Medulla oblongata (tissue), 1 donor: ENCODE results near the gene ASPSCR1.
A peak's percentile ranks its signal among the peaks of the same experiment; 100 is the strongest.
"Not testable (repeated sequence)": the region's sequence is repeated elsewhere in the genome, so short reads cannot be mapped to it uniquely, and the experiment has no call there.

ENCODE experiments used
- DNase-seq: peaks from one replicate; pipeline ENCODE4 v3.0.0-alpha.2; 2015; ENCODE audit errors: extremely low spot score

The ASPSCR1 gene

GRCh38 chr17:82023447-82024241 is 46.2 kb downstream of the ASPSCR1 start:
- no peak for DNase-seq

GRCh38 chr17:82024859-82025258 is 47.4 kb downstream of the ASPSCR1 start:
- DNase-seq, result no peak

GRCh38 chr17:82025401-82026107 is 48.1 kb downstream of the ASPSCR1 start:
- DNase-seq, result no peak

GRCh38 chr17:82028246-82028645 is 50.8 kb downstream of the ASPSCR1 start:
- DNase-seq, result no peak

- DNase-seq, result no peak
Observed at GRCh38 chr17:82028966-82029365, 51.5 kb downstream of the ASPSCR1 start.

GRCh38 chr17:82029391-82029790 is 52.0 kb downstream of the ASPSCR1 start:
- no peak for DNase-seq

GRCh38 chr17:82029990-82030469 is 52.6 kb downstream of the ASPSCR1 start:
- DNase-seq, result no peak

- peak; percentile 72 for DNase-seq
Observed at GRCh38 chr17:82030470-82031302, 53.3 kb downstream of the ASPSCR1 start.

- DNase-seq, result no peak
Observed at GRCh38 chr17:82031303-82031884, 54.0 kb downstream of the ASPSCR1 start, which contains the start of gene RAC3. TSS of gene RAC3 (plus strand) at chr17:82031678. CDS start at chr17:82031762, 84 bp downstream.

- no peak for DNase-seq
Observed at GRCh38 chr17:82031885-82032627, 54.6 kb downstream of the ASPSCR1 start.

GRCh38 chr17:82033359-82034085 is 56.1 kb downstream of the ASPSCR1 start:
- no peak for DNase-seq

GRCh38 chr17:82034371-82035011 is 57.1 kb downstream of the ASPSCR1 start:
- no peak for DNase-seq

GRCh38 chr17:82035488-82035887 is 58.1 kb downstream of the ASPSCR1 start:
- DNase-seq, result no peak

- DNase-seq, result no peak
Observed at GRCh38 chr17:82035956-82036633, 58.7 kb downstream of the ASPSCR1 start.

GRCh38 chr17:82036634-82037091 is 59.2 kb downstream of the ASPSCR1 start:
- DNase-seq, result no peak

GRCh38 chr17:82037092-82037888 is 59.9 kb downstream of the ASPSCR1 start, which contains the start of gene DCXR:
TSS of gene DCXR (minus strand) at chr17:82037697. CDS start at chr17:82037682, 15 bp downstream.
- peak; percentile 97 for DNase-seq

- DNase-seq, result no peak
Observed at GRCh38 chr17:82037889-82038195, 60.4 kb downstream of the ASPSCR1 start.

- DNase-seq, result not testable (repeated sequence)
Observed at GRCh38 chr17:82038796-82039409, 61.5 kb downstream of the ASPSCR1 start.
